Activated CD8-positive, alpha-beta memory T cell treated with anti-CD3 and anti-CD28 coated beads for 1 hour (primary cell): ENCODE data around the gene PMS1.
"Not testable (repeated sequence)": the region's sequence is repeated elsewhere in the genome, so short reads cannot be mapped to it uniquely, and the experiment has no call there.

Experiments
- DNase-seq, 2 donors: peaks; one replicate each; pipeline ENCODE4 v3.0.0-alpha.2; 2020; ENCODE audit warnings: low read depth in 1 of 2; ENCODE audit errors: extremely low read depth in 1 of 2

Gene PMS1

GRCh38 chr2:189783927-189784867, at the start of gene PMS1, which contains the start of gene ORMDL1:
Gene PMS1, plus strand, starts transcription at chr2:189784450. Its CDS starts 7,360 bp downstream, at chr2:189791810.
Gene ORMDL1, minus strand, starts transcription at chr2:189784339. Its CDS starts 1,744 bp downstream, at chr2:189782595.
- peak; percentile 82 to 90 for DNase-seq

GRCh38 chr2:189751080-189751658, 33.1 kb upstream of the PMS1 start:
- peak in 1 of 2 donors; percentile 12 for DNase-seq

GRCh38 chr2:189756311-189756952, 27.8 kb upstream of the PMS1 start:
- DNase-seq: no peak

GRCh38 chr2:189760154-189760553, 24.1 kb upstream of the PMS1 start:
- DNase-seq: not testable (repeated sequence)

GRCh38 chr2:189762229-189762550, 22.1 kb upstream of the PMS1 start:
- no peak for DNase-seq

GRCh38 chr2:189762551-189763298, 21.5 kb upstream of the PMS1 start, which contains the start of gene OSGEPL1:
Gene OSGEPL1, minus strand, starts transcription at chr2:189762792. Its CDS starts 1,152 bp downstream, at chr2:189761640.
- peak; percentile 84 to 90 for DNase-seq

- DNase-seq: no peak
Observed at GRCh38 chr2:189763908-189764661, 20.2 kb upstream of the PMS1 start.

GRCh38 chr2:189770590-189771322, 13.5 kb upstream of the PMS1 start:
- DNase-seq: no peak

GRCh38 chr2:189772212-189772611, 12.0 kb upstream of the PMS1 start:
- DNase-seq: no peak

GRCh38 chr2:189782221-189782671, 2.0 kb upstream of the PMS1 start:
- DNase-seq: no peak

- DNase-seq: no peak
Observed at GRCh38 chr2:189783451-189783926, 761 bp upstream of the PMS1 start.

- DNase-seq: no peak
Observed at GRCh38 chr2:189791338-189792042, 7.2 kb downstream of the PMS1 start.

GRCh38 chr2:189794310-189794709, 10.1 kb downstream of the PMS1 start:
- no peak for DNase-seq

GRCh38 chr2:189797902-189798301, 13.7 kb downstream of the PMS1 start:
- DNase-seq: no peak

GRCh38 chr2:189798312-189799029, 14.2 kb downstream of the PMS1 start:
- no peak for DNase-seq

- no peak for DNase-seq
Observed at GRCh38 chr2:189799030-189799331, 14.7 kb downstream of the PMS1 start.

- DNase-seq: no peak
Observed at GRCh38 chr2:189799531-189799930, 15.3 kb downstream of the PMS1 start.

GRCh38 chr2:189802396-189802912, 18.2 kb downstream of the PMS1 start:
- DNase-seq: no peak
